HL-60 (cell line): Measurements from ENCODE around the gene PPP1R9B.

Source experiments
- TF ChIP-seq, protein P1 (sequence below): IDR thresholded peaks from one replicate; pipeline ENCODE4 v1.5.1; 2011; ENCODE audit warnings: low read length, control low read depth, inconsistent platforms; ENCODE audit not compliant: insufficient read depth
- TF ChIP-seq, protein P2 (sequence below): IDR thresholded peaks from 2 replicates; pipeline ENCODE4 v1.6.1; 2012; ENCODE audit warnings: low read depth; ENCODE audit not compliant: insufficient replicate concordance

DNA sequence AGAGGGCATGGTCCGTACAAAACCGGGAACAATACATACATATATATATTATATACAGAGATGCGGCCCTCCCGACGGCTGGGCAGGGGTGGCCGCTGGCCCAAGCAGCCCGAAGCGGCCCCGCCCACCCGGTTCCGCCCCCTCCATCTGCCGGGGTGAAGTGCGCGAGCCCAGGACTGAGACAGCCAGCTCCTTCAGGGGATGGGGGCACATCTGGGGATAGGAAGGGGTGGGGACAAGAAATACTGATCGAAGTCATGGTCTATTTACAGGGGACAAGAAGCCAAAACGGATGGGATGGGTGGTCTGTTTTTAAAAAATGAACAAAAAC lies 16.7 kb downstream of the PPP1R9B start:
- TF ChIP-seq, protein P1, sequence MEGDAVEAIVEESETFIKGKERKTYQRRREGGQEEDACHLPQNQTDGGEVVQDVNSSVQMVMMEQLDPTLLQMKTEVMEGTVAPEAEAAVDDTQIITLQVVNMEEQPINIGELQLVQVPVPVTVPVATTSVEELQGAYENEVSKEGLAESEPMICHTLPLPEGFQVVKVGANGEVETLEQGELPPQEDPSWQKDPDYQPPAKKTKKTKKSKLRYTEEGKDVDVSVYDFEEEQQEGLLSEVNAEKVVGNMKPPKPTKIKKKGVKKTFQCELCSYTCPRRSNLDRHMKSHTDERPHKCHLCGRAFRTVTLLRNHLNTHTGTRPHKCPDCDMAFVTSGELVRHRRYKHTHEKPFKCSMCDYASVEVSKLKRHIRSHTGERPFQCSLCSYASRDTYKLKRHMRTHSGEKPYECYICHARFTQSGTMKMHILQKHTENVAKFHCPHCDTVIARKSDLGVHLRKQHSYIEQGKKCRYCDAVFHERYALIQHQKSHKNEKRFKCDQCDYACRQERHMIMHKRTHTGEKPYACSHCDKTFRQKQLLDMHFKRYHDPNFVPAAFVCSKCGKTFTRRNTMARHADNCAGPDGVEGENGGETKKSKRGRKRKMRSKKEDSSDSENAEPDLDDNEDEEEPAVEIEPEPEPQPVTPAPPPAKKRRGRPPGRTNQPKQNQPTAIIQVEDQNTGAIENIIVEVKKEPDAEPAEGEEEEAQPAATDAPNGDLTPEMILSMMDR, result no peak
- TF ChIP-seq, protein P2, sequence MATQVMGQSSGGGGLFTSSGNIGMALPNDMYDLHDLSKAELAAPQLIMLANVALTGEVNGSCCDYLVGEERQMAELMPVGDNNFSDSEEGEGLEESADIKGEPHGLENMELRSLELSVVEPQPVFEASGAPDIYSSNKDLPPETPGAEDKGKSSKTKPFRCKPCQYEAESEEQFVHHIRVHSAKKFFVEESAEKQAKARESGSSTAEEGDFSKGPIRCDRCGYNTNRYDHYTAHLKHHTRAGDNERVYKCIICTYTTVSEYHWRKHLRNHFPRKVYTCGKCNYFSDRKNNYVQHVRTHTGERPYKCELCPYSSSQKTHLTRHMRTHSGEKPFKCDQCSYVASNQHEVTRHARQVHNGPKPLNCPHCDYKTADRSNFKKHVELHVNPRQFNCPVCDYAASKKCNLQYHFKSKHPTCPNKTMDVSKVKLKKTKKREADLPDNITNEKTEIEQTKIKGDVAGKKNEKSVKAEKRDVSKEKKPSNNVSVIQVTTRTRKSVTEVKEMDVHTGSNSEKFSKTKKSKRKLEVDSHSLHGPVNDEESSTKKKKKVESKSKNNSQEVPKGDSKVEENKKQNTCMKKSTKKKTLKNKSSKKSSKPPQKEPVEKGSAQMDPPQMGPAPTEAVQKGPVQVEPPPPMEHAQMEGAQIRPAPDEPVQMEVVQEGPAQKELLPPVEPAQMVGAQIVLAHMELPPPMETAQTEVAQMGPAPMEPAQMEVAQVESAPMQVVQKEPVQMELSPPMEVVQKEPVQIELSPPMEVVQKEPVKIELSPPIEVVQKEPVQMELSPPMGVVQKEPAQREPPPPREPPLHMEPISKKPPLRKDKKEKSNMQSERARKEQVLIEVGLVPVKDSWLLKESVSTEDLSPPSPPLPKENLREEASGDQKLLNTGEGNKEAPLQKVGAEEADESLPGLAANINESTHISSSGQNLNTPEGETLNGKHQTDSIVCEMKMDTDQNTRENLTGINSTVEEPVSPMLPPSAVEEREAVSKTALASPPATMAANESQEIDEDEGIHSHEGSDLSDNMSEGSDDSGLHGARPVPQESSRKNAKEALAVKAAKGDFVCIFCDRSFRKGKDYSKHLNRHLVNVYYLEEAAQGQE, result no peak
